Measurements from ENCODE around the gene TAF11L8. TPM values are rescaled to one million over a fixed set of nuclear protein-coding genes. Genes with fewer than 3 reads are reported as not detected.

TAF11L8 gene
- not detected in 2 replicates for total RNA-seq

GRCh38 chr5:17590860-17591259 lies at the start of gene TAF11L8:
TAF11L8 (minus strand) TSS chr5:17590960.

GRCh38 chr5:17634160-17634559 lies 43.4 kb upstream of the TAF11L8 start, which contains the start of gene TAF11L14:
TAF11L14 (plus strand) TSS chr5:17634460.

GRCh38 chr5:17631788-17632187 lies 41.0 kb upstream of the TAF11L8 start, which contains the start of gene TAF11L13:
TAF11L13 (plus strand) TSS chr5:17632088.

GRCh38 chr5:17610092-17610491 lies 19.3 kb upstream of the TAF11L8 start, which contains the start of gene TAF11L12:
TAF11L12 (plus strand) TSS chr5:17610392.

GRCh38 chr5:17603880-17604279 lies 13.1 kb upstream of the TAF11L8 start, which contains the start of gene TAF11L11:
TAF11L11 (plus strand) TSS chr5:17604183.

GRCh38 chr5:17597728-17598127 lies 7.0 kb upstream of the TAF11L8 start, which contains the start of gene TAF11L10:
TAF11L10 (minus strand) TSS chr5:17597828.

GRCh38 chr5:17594255-17594654 lies 3.5 kb upstream of the TAF11L8 start, which contains the start of gene TAF11L9:
TAF11L9 (minus strand) TSS chr5:17594394.

GRCh38 chr5:17585658-17586057 lies 5.1 kb downstream of the TAF11L8 start, which contains the start of gene TAF11L7:
TAF11L7 (minus strand) TSS chr5:17585758.

Small RNA genes within 50 kb of the gene (small RNA-seq; reads per million reads assigned to genes)
- gene AC233724.3, result not detected
- not detected for gene AC233724.6
- gene AC233724.7, result not detected

Other genes with a start within 250 kb of the TAF11L8 start
- not detected in 2 replicates for gene TAF11L2, start 92.7 kb downstream of the TAF11L8 start, total RNA-seq
- gene TAF11L3, start 72.6 kb downstream of the TAF11L8 start, total RNA-seq, result not detected in 2 replicates
- gene TAF11L4, start 69.2 kb downstream of the TAF11L8 start, total RNA-seq, result not detected in 2 replicates
- not detected in 2 replicates for gene TAF11L5, start 65.7 kb downstream of the TAF11L8 start, total RNA-seq
- not detected in 2 replicates for gene TAF11L6, start 62.3 kb downstream of the TAF11L8 start, total RNA-seq
- not detected in 2 replicates for gene TAF11L7, start 5.2 kb downstream of the TAF11L8 start, total RNA-seq
- gene TAF11L9, start 3.4 kb upstream of the TAF11L8 start, total RNA-seq, result not detected in 2 replicates
- gene TAF11L10, start 6.9 kb upstream of the TAF11L8 start, total RNA-seq, result not detected in 2 replicates
- gene TAF11L11, start 13.2 kb upstream of the TAF11L8 start, total RNA-seq, result not detected in 2 replicates
- not detected in 2 replicates for gene TAF11L12, start 19.4 kb upstream of the TAF11L8 start, total RNA-seq
- gene TAF11L13, start 41.1 kb upstream of the TAF11L8 start, total RNA-seq, result not detected in 2 replicates
- not detected in 2 replicates for gene TAF11L14, start 43.5 kb upstream of the TAF11L8 start, total RNA-seq